HepG2 (cell line): ENCODE data around the gene GNPDA2. TPM values are rescaled to one million over a fixed set of nuclear protein-coding genes. Genes with fewer than 3 reads are reported as not detected.

Experiments used
- ATF2 ChIP-seq: sonication (generic); formaldehyde crosslinking; IDR thresholded peaks from 2 replicates; pipeline ENCODE4 v1.4.0; 2020; ENCODE audit warnings: missing genetic modification reagents
- CBX5 ChIP-seq: sonication (generic); formaldehyde crosslinking; IDR thresholded peaks from 2 replicates; pipeline ENCODE4 v1.4.0; 2020; ENCODE audit warnings: missing genetic modification reagents, borderline replicate concordance
- CCDC6 ChIP-seq: sonication (generic); formaldehyde crosslinking; IDR thresholded peaks from 2 replicates; pipeline ENCODE4 v1.8.1; 2022; ENCODE audit warnings: mild to moderate bottlenecking, missing genetic modification reagents, moderate library complexity
- CHCHD3 ChIP-seq: sonication (generic); formaldehyde crosslinking; IDR thresholded peaks from 2 replicates; pipeline ENCODE4 v1.8.0; 2022; ENCODE audit warnings: mild to moderate bottlenecking, missing genetic modification reagents, moderate library complexity
- HBP1 ChIP-seq: IDR thresholded peaks from 2 replicates; pipeline ENCODE4 v1.6.1; 2016; ENCODE audit warnings: low read depth, control low read depth
- MEIS1 ChIP-seq: sonication (generic); formaldehyde crosslinking; IDR thresholded peaks from 2 replicates; pipeline ENCODE4 v1.9.0; 2021; ENCODE audit warnings: mild to moderate bottlenecking, missing genetic modification reagents, moderate library complexity, borderline replicate concordance
- PPARG ChIP-seq: conservative IDR thresholded peaks from 2 replicates; pipeline ENCODE4 v1.6.1; 2016; ENCODE audit warnings: missing biosample characterization, missing genetic modification reagents
- SRSF1 ChIP-seq: fragments of 200-400 bp; formaldehyde crosslinking; optimal IDR thresholded peaks from 2 replicates; pipeline ENCODE3; 2017; ENCODE audit warnings: mild to moderate bottlenecking, low read depth, low read length, moderate library complexity
- TFAP4 ChIP-seq: sonication (generic); IDR thresholded peaks from 2 replicates; pipeline ENCODE4 v1.6.1; 2016; ENCODE audit warnings: low read depth, borderline replicate concordance
- TSC22D2 ChIP-seq: sonication (generic); formaldehyde crosslinking; IDR thresholded peaks from 2 replicates; pipeline ENCODE4 v1.5.1; 2020; ENCODE audit warnings: missing genetic modification reagents, mild to moderate bottlenecking, borderline replicate concordance
- ZBTB38 ChIP-seq: sonication (generic); formaldehyde crosslinking; IDR thresholded peaks from 2 replicates; pipeline ENCODE4 v1.5.1; 2020; ENCODE audit warnings: mild to moderate bottlenecking, missing genetic modification reagents
- ZBTB46 ChIP-seq: sonication (generic); formaldehyde crosslinking; IDR thresholded peaks from 2 replicates; pipeline ENCODE4 v1.4.0; 2020; ENCODE audit warnings: mild to moderate bottlenecking, missing genetic modification reagents, borderline replicate concordance
- ZMAT3 ChIP-seq: sonication (generic); formaldehyde crosslinking; conservative IDR thresholded peaks from 2 replicates; pipeline ENCODE4 v1.7.0; 2021; ENCODE audit warnings: missing genetic modification reagents
- ZNF709 ChIP-seq: sonication (generic); formaldehyde crosslinking; IDR thresholded peaks from 2 replicates; pipeline ENCODE4 v1.5.0; 2020; ENCODE audit warnings: mild to moderate bottlenecking, missing genetic modification reagents
- ZNF781 ChIP-seq: sonication (generic); formaldehyde crosslinking; IDR thresholded peaks from 2 replicates; pipeline ENCODE4 v1.5.1; 2020; ENCODE audit warnings: borderline replicate concordance, mild to moderate bottlenecking, missing genetic modification reagents; ENCODE audit errors: not compliant biosample characterization
- ZNF841 ChIP-seq: sonication (generic); formaldehyde crosslinking; IDR thresholded peaks from 2 replicates; pipeline ENCODE4 v1.8.1; 2023; ENCODE audit warnings: missing genetic modification reagents, borderline replicate concordance
- ZNF883 ChIP-seq: sonication (generic); formaldehyde crosslinking; IDR thresholded peaks from 2 replicates; pipeline ENCODE4 v1.5.1; 2020; ENCODE audit warnings: mild to moderate bottlenecking, missing genetic modification reagents; ENCODE audit errors: not compliant biosample characterization
- ZSCAN21 ChIP-seq: sonication (generic); formaldehyde crosslinking; IDR thresholded peaks from 2 replicates; pipeline ENCODE4 v1.8.0; 2022; ENCODE audit warnings: mild to moderate bottlenecking, missing genetic modification reagents, moderate library complexity, borderline replicate concordance
- ZUFSP ChIP-seq: sonication (generic); formaldehyde crosslinking; IDR thresholded peaks from 2 replicates; pipeline ENCODE4 v1.9.0; 2021; ENCODE audit warnings: missing genetic modification reagents, mild to moderate bottlenecking, borderline replicate concordance
- polyA plus RNA-seq, 8 experiments: library from polyadenylated mRNA; depleted of rRNA in 3 of 8; stranded (reverse) in 7 of 8; unstranded in 1 of 8; fragments of >200 nt; fragmentation: Illumina TruSeq in 4 of 8; extraction: Trizol in 4 of 8; gene quantifications; 2 replicates each; pipeline versions ENCODE4 v1.2.1 to v1.2.3, GENCODE V29; 2011 to 2016; ENCODE audit warnings: low read depth in 4 of 8, missing spikeins in 1 of 8, mixed read lengths in 1 of 8; ENCODE audit not compliant: insufficient read depth in 1 of 8
- total RNA-seq, 5 experiments: library from RNA; depleted of rRNA; stranded (reverse); fragments of >200 nt; fragmentation: Illumina TruSeq; extraction: Trizol; gene quantifications; 2 replicates each; pipeline ENCODE4 v1.2.3, GENCODE V29; 2016; ENCODE audit warnings: low read depth in 1 of 5

The GNPDA2 gene
- total and polyA plus RNA-seq, 2 of the 13 experiments (the other 11 are each of a cell fraction or from before 2014, with no cell fraction given) = 5.4 to 9.0 TPM

GRCh38 chr4:44678094-44679041, 48.0 kb downstream of the GNPDA2 start, which contains the start of gene GUF1 (continued):
- TF ChIP-seq ZUFSP (CRISPR knock-in tag) (no peak), SRSF1 (peak; percentile 69), ZBTB38 (CRISPR knock-in tag) (peak; percentile 51; the same call in 1 of the 2 replicates), CHCHD3 (CRISPR knock-in tag) (0 out of 2 replicates have a peak, but pooled peaks have one; percentile 72), ZNF781 (CRISPR knock-in tag) (peak; percentile 44), ZMAT3 (CRISPR knock-in tag) (no peak; the same call in 1 of the 2 replicates), HBP1 (CRISPR knock-in tag) (peak; percentile 68; the same call in 1 of the 2 replicates), ZBTB46 (no peak), PPARG (0 out of 2 replicates have a peak, but pooled peaks have one; percentile 10), ATF2 (CRISPR knock-in tag) (peak; percentile 85), MEIS1 (CRISPR knock-in tag) (0 out of 2 replicates have a peak, but pooled peaks have one; percentile 47), CBX5 (peak; percentile 53; the same call in 1 of the 2 replicates), ZNF883 (CRISPR knock-in tag) (peak; percentile 54), ZNF841 (CRISPR knock-in tag) (no peak), ZSCAN21 (0 out of 2 replicates have a peak, but pooled peaks have one; percentile 83), CCDC6 (peak; percentile 45; the same call in 1 of the 2 replicates), ZNF709 (CRISPR knock-in tag) (peak; percentile 51; the same call in 1 of the 2 replicates), TSC22D2 (CRISPR knock-in tag) (0 out of 2 replicates have a peak, but pooled peaks have one; percentile 68), TFAP4 (peak; percentile 28; the same call in 1 of the 2 replicates)
